ENCODE data around the gene VWDE.

DNA sequence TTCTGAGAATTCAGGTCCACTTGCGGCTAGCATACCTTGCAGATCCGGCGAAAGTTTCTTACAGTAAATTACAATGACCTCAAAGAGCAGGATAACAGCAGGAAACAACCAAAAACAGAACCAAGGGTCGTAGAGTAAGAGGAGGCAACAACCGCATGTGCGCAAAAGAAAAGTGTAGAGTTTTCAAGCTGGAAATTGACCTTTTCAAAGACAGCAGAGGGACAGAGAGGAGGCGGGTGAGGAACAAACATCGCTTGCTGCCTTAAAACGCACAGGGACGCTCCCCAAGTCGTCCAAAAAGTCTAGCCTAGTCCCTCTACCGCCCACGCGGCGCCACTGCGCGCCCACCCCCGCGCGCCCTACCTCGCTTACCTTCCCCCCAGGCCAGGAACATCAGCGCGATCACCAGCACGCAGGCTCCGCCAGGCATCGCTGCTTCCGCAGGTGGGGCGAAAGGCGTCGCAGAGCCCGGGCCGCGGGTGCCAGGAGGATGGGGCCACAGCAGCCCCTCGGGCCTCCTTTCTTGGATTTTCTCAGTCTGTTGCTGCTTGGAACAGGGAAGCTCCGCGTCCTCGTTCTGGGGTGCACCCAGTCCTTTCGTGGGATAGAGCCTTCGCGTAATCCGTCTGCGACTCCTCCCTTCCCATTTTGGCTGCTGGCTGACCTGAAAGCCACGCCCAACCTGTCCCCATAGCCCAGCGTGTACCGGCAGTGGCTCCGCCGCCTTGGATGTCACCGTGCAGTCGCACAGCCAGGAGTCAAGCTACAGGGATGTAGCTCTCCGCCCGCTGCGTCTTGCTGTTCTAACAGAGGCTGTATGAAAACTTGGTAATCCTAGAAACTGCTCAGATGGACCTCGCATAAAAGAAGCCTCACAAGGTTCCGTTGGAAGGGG is at the start of gene VWDE:
- TF ChIP-seq CTCF (IDR thresholded peaks at IDR 0.05; ENCODE audit: poor library complexity) (no peak), EZH2phosphoT487 (IDR thresholded peaks at IDR 0.05; ENCODE audit: low read depth, severe bottlenecking, unreplicated experiment) (no peak), EZH2 (IDR thresholded peaks at IDR 0.05; ENCODE audit: borderline replicate concordance) (no peak)

All from hepatocyte (in vitro differentiated cells).